ENCODE data around the gene KRTAP20-2. TPM values are rescaled to one million over a fixed set of nuclear protein-coding genes. Genes with fewer than 3 reads are reported as not detected.

The KRTAP20-2 gene
- polyA plus RNA-seq, 1 donor (not counting 4 experiments of a cell fraction or from before 2014, with no cell fraction given) = not detected

DNA sequence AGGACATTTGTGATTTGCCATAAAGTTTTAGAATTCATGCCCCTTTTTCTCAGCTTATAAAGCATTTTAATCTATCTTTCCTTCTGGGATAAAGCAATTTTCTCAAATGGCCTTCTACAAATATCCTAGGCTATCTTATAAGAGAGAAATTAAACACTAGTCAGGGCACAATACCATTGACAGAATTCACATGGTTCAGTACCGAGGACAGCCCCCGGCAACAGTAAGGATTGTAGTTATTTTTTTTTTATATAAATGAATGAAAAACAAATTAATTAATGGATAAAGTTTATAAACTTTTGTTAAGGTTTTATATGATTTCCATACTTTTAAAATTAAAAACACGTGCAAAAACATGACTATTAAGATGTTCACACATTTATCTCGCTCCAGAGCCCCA lies 6.9 kb upstream of the KRTAP20-2 start:
- dilution Hi-C loops (cut with MboI; ENCODE audit: extremely low pct_ligation_motif_present, low sequenced_read_pairs) = no loop called here
- no peak for FAIRE-seq
- no peaks in the 10 kb centered on the region for H3K27me3 ChIP-seq (ENCODE audit: control insufficient read depth, extremely low read depth, insufficient read depth, low read length)

DNA sequence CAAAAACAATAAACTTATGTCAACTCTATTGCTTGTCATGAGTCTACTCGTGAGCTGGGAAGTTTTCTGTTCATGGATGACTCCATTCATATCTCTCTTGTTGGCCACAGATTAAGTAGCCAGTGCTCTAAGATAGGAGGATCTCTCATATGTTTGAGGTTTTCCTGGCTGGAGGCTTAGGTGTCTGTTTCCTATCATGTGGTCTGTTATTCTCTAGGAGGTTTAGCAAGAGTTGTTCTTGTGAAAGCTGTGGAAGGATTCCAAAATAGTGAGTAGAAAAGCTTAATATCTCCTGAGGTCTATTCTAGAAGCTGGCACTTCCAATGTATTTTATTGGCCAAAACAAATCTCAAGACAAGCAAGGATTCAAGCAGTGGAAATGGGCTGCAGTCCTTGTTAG lies 5.8 kb upstream of the KRTAP20-2 start:
- no peak for FAIRE-seq
- TF ChIP-seq, protein P1, sequence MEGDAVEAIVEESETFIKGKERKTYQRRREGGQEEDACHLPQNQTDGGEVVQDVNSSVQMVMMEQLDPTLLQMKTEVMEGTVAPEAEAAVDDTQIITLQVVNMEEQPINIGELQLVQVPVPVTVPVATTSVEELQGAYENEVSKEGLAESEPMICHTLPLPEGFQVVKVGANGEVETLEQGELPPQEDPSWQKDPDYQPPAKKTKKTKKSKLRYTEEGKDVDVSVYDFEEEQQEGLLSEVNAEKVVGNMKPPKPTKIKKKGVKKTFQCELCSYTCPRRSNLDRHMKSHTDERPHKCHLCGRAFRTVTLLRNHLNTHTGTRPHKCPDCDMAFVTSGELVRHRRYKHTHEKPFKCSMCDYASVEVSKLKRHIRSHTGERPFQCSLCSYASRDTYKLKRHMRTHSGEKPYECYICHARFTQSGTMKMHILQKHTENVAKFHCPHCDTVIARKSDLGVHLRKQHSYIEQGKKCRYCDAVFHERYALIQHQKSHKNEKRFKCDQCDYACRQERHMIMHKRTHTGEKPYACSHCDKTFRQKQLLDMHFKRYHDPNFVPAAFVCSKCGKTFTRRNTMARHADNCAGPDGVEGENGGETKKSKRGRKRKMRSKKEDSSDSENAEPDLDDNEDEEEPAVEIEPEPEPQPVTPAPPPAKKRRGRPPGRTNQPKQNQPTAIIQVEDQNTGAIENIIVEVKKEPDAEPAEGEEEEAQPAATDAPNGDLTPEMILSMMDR (optimal IDR thresholded peaks at IDR 0.05 in 1 of 3, IDR thresholded peaks at IDR 0.05 in 1 of 3, conservative IDR thresholded peaks at IDR 0.05 in 1 of 3; ENCODE audit: extremely low read depth in 1 of 3, insufficient read depth in 2 of 3, low read length in 3 of 3) = no peak
- TF ChIP-seq EZH2 (IDR thresholded peaks at IDR 0.05; ENCODE audit: low read length) = no peak

More for the DNA sequence above, 6.9 kb upstream of the KRTAP20-2 start:
- Histone ChIP-seq H3K4me2 (ENCODE audit: control insufficient read depth, extremely low read depth, insufficient read depth, low read depth, low read length) (no peak overlapping the region), H3K79me2 (ENCODE audit: control insufficient read depth, insufficient read depth, low read length) (no peaks in the 10 kb centered on the region), H3K9me3 (ENCODE audit: control insufficient read depth, low read depth, low read length) (no peaks in the 10 kb centered on the region), H4K20me1 (ENCODE audit: control insufficient read depth, extremely low read depth, insufficient read depth, low read length) (no peaks in the 10 kb centered on the region), H2AFZ (ENCODE audit: control insufficient read depth, low read length) (no peak overlapping the region), H3K9ac (ENCODE audit: control insufficient read depth, extremely low read depth, insufficient read depth, low read length) (no peak overlapping the region), H3K4me1 (ENCODE audit: control insufficient read depth, extremely low read depth, insufficient read depth, low read length) (no peaks in the 10 kb centered on the region), H3K36me3 (ENCODE audit: control insufficient read depth in 2 of 2, extremely low read depth in 1 of 2, insufficient read depth in 2 of 2, low read length in 2 of 2) (no peaks in the 10 kb centered on the region), H3K9me1 (ENCODE audit: control insufficient read depth, extremely low read depth, insufficient read depth, low read length) (no peaks in the 10 kb centered on the region), H3K4me3 (ENCODE audit: control insufficient read depth in 2 of 3, extremely low read depth in 1 of 3, insufficient read depth in 2 of 3, low read depth in 1 of 3, low read length in 3 of 3) (no peak overlapping the region), H3K27ac (ENCODE audit: control insufficient read depth, insufficient read depth, low read length) (no peak overlapping the region)
- no peak for DNase-seq (ENCODE audit: low read depth, low spot score)
- TF ChIP-seq, protein P1 (optimal IDR thresholded peaks at IDR 0.05 in 1 of 3, IDR thresholded peaks at IDR 0.05 in 1 of 3, conservative IDR thresholded peaks at IDR 0.05 in 1 of 3; ENCODE audit: extremely low read depth in 1 of 3, insufficient read depth in 2 of 3, low read length in 3 of 3) = no peak
- no peak for TF ChIP-seq EZH2 (IDR thresholded peaks at IDR 0.05; ENCODE audit: low read length)

More for the DNA sequence above, 5.8 kb upstream of the KRTAP20-2 start:
- Histone ChIP-seq H3K36me3 (ENCODE audit: control insufficient read depth in 2 of 2, extremely low read depth in 1 of 2, insufficient read depth in 2 of 2, low read length in 2 of 2) (no peaks in the 10 kb centered on the region), H3K9ac (ENCODE audit: control insufficient read depth, extremely low read depth, insufficient read depth, low read length) (no peak overlapping the region), H3K79me2 (ENCODE audit: control insufficient read depth, insufficient read depth, low read length) (no peaks in the 10 kb centered on the region), H3K4me2 (ENCODE audit: control insufficient read depth, extremely low read depth, insufficient read depth, low read depth, low read length) (no peak overlapping the region), H3K4me3 (ENCODE audit: control insufficient read depth in 2 of 3, extremely low read depth in 1 of 3, insufficient read depth in 2 of 3, low read depth in 1 of 3, low read length in 3 of 3) (no peak overlapping the region), H3K27me3 (ENCODE audit: control insufficient read depth, extremely low read depth, insufficient read depth, low read length) (no peaks in the 10 kb centered on the region), H3K9me1 (ENCODE audit: control insufficient read depth, extremely low read depth, insufficient read depth, low read length) (no peaks in the 10 kb centered on the region), H2AFZ (ENCODE audit: control insufficient read depth, low read length) (no peak overlapping the region), H4K20me1 (ENCODE audit: control insufficient read depth, extremely low read depth, insufficient read depth, low read length) (no peaks in the 10 kb centered on the region), H3K9me3 (ENCODE audit: control insufficient read depth, low read depth, low read length) (no peaks in the 10 kb centered on the region), H3K4me1 (ENCODE audit: control insufficient read depth, extremely low read depth, insufficient read depth, low read length) (no peaks in the 10 kb centered on the region), H3K27ac (ENCODE audit: control insufficient read depth, insufficient read depth, low read length) (no peak overlapping the region)
- dilution Hi-C loops (cut with MboI; ENCODE audit: extremely low pct_ligation_motif_present, low sequenced_read_pairs) = no loop called here
- DNase-seq (ENCODE audit: low read depth, low spot score) = no peak
